ENCODE data around the gene LRRTM2.
A peak's percentile ranks its signal among the peaks of the same experiment; 100 is the strongest.

LRRTM2 gene

DNA sequence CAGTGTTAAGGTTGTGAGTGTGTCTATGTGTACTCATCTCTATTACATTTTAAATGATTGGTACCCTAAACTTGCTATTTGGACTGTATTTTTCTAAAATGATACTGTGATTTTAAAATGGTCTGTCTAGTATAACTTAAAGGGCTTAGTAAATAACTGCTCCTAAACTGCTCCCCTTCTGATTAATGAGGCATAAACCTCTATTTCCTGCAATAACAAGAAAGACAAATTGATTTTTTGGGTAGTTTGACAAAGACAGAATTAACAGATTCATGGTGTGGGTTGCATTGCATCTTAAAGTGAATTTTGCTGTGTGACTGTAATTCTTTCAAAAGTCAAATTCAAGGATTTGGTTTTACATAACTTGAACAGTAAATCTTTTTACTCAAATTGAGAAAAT, 8.1 kb upstream of the LRRTM2 start:
- DNase-seq (ENCODE audit: low read depth): no peak

DNA sequence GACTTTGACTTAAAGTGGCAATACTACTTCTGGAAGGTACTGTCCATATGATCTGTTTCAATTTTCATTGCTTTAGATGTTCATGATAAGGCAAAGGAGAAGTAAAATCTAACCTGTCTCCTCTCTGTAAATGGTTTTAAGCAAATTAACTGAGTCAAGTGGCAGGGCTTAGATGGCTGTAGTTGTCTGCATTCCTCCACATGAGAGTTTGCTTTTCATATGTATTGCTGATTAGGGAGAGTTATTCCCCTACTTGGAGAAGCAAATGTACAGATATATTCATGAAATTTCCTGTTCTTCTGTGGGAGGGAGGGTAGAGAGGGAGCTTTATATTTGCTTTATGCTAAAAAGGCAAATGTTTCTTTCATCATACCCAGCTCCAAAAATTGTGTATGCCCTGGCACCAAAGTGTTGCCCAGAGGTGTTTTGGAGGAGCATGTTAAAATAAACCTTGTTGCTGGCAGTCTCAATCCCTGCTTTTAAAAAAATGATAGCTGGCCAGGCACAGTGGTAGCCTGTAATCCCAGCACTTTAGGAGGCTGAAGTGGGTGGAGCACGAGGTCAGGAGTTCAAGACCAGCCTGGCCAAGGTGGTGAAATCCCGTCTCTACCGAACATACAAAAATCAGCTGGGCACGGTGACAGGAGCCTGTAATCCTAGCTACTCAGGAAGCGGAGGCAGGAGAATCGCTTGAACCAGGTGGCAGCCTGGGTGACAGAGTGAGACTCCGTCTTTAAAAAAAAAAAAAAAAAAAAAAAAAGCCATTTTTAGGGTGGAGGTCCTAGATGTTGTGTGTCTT, 3.5 kb upstream of the LRRTM2 start:
- no peak for DNase-seq (ENCODE audit: low read depth)

DNA sequence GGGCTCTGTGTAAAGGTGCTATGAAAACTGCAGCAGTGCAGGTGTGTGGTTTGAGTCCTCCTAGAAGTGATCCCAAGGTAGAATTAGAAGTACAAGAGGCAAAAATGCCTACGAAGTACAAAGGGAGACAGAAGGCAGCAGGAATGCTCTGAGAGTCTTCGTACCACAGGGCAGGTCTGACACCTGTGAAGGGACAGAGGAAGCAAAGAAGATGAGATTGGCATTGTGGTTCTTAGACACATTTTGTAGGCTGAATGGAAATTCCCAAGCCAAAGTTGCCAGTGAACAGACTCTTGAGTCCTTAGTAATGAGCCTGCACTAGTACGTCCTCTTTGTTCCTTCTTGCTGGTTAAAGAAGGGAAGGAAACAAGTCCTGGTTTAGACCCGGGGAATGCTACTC, 1.7 kb upstream of the LRRTM2 start:
- DNase-seq (ENCODE audit: low read depth): no peak

DNA sequence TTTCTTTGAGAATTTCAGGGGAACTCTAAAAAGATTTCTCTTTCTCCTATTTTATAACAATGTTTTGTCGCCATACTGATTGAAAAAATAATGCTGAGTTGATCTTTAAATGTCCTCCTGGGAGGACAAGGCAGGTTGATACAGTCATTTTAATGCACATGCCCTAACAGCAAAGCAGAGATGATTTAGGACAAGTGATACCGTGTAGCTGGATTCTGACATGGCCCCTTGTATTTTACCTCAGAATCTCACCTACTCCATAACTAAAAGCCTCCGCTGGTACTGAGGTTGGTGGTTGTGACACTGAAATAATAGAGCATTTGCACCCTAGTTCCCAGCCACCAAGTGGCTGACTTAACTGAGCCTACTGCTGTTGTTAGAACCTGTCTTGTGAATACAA, 811 bp upstream of the LRRTM2 start:
- no peak for DNase-seq (ENCODE audit: low read depth)

DNA sequence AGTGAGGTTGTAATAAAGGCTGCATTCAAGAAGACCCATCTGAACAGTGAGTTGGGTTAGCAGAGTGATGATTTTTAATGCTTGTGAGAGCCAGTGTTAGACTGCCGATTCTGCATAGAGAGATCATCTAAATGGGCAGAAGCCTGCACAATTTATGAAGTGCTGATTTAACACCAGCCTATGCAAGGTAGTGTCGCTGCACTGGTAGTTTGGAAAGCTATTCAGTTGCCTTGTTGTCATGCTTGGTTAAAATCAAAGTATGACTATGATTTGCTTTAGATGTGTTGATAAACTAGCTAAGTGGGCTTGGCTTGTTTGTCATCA, 379 bp upstream of the LRRTM2 start:
- DNase-seq (ENCODE audit: low read depth): no peak

DNA sequence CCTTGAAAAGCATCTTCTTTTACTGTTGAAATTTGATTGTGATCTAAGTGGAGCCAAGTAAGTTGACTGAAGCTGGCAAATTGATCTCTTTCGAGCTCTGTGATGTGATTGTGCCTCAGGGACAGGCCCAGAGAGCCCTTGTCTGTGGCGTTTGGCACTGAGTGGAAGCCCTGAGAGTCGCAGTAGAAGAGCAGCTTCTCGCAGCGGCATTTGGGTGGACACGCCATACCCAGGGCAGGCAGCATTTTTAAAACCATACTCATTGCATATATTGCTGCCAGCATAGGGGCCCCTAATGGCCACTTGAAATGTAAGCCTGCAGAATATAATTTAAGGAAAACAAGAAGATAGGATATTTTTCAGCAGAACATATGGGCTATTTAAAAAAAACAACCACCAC, 894 bp downstream of the LRRTM2 start:
- DNase-seq (ENCODE audit: low read depth): peak; percentile 37

DNA sequence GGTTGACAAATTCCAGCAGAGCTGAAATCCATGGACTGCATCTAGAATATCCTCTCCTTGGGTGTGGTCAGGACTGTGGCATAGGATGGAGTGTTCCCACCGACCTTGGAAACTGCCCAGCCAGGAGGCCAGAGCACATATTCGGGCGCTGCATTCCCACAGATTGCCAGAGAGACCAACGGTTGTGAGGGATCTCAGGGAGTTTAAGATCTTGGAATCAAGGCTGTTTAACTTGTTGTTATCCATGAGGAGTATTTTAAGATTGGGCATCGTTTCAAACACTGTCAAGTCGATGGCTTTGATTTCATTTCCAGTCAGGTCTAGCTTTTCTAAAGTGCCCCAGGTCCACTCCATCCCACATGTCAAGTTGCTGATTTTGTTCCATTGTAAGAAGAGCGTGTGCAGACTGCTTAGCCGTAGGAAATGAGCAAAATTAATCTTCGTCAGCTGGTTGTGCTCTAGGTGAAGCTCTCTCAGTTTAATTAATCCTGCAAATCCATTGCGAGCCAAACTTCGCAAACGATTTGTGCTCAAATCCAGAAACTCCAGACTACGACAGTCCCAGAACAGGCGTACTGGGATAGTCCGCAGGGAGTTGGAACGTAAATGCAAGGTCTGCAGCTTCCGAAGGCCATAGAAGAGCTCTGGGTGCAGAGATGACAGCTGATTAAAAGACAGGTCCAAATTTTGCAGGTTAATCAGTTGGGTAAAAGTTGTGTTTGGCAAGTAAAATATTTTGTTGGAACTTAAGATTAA, 1.5 kb downstream of the LRRTM2 start:
- DNase-seq (ENCODE audit: low read depth): no peak

DNA sequence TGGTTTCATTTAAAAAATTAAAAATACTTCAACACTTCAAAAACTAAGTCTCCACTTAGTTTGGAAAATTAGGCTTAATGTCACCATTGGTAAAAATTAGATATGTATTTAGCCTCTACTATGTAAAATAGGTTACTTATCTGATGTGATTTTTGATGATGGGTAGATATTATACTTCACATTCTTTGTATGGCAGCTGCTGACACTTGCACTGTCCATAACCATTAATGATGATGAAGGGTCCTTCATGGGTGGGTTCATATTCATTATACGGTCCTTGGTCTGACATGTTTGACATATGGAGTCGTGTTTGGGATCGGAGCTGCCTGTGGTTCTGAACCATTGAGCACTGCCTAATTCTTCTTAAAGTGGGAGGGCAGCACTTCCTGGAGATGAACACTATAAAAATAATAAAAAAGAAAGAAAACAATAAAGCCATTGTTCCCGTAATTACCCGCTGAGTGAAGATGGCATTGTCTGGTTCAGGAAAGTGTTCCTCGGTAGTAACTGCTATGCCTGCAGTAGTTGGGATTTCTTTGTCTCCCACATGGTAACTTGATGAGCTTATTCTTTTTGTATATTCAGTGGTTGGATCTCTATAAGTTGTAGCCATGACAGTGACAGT, 2.2 kb downstream of the LRRTM2 start:
- DNase-seq (ENCODE audit: low read depth): no peak

DNA sequence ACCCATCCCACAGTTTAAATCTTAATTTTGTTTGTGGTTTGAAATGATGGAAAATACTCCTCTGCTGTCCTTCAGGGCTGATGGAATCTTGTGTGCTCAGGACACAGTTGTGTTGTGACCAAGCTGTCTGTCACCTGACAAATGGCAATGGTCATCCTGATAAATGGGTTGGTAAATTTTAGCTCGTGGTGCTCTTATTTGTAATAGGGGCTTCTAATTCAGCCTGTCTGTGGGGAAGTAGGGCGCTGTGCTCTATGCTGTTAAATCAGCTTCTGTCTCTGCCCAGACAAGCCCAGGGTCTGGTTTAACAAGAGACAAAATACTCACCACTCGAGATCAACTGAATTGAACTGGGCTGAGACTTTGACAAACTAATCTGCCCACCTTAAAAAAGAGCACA, 4.5 kb downstream of the LRRTM2 start:
- DNase-seq (ENCODE audit: low read depth): no peak

DNA sequence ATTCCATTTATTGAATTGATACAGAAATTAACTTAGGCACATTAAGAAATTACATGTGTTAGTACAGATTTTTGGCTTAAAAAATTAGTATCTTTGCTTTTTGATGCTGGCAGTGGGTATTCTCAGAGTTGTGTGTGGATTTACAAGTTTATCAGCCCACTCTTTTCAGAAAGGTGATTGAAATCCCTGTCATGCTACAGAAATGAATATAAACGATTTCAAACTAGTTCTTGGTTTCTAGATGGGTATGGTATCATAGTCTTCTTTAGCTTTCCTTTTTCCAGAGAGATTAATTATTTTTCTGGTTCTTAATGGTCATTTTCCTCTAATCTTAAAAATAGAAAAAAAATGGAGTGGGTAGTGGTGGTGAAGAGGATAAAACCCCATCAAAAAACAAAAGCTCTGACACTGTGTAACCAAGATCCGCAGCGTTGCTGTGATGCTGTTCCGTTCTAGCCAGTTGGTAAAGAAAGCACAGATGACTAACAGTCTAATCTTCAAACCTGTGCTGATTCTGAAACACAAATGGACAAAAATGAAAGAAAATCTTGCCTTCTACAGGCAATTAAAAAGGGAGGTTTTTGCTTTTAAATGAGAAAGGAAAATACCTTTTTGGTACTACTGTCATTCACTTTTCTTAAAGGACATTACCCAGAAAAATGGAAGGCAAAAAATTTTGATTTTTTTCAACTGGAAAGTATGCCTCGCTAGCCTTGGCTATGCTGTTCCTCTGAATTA, 5.2 kb downstream of the LRRTM2 start:
- no peak for DNase-seq (ENCODE audit: low read depth)

DNA sequence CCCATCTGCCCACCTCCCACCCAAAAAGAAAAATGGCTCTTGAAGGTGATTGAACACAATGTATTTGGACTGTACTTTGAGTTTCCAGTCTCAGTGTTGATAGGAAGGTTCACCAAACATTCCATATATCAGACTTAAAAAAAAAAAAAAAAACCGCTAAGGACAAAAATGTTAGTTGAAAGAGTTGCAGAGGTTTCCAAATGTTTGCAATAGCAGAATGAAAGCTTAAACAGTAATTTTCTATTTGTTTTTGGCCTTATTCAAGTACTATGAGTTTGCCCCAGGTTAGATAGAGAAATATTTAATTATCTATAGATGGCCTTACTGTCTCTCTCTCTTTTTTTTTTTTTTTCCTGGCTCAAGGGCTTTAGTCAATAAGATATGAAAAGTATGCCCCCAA, 6.1 kb downstream of the LRRTM2 start:
- DNase-seq (ENCODE audit: low read depth): no peak

DNA sequence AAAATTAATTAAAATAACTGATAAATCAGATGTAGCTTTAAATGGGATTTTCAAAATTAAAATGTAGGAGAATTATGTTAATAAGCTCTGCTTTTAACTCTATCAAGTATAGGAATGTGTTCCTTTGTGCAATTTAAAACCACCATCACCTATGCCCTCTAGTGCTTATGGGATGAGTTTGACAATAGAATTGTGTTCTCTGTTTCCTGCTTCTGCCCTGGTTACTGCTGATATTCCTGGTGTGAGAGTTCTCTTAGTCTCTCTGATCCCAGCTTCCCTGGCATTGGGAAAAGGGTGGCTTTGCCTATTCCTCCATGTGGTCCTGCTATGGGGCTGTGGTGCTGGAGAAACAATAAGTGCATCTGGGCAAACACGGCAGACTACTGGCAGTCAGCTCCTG, 8.1 kb downstream of the LRRTM2 start:
- no peak for DNase-seq (ENCODE audit: low read depth)

DNA sequence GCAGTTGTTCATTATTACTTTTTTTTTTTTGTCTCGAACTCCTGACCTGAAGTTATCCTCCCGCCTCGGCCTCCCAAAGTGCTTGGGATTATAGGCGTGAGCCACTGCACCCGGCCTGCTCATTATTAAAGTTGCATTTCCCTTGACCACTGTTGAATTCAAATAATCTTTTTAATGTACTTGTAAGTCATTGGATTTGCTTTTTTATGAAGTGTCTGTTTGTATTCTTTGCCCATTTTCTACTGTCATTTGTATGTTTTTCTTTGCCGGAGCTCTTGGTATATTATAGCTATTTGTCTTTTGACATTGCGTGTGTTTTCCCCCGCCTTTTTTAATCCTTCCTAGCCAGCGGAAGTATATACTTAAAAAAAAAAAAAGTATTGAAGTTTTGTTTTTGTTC, 22.0 kb downstream of the LRRTM2 start:
- DNase-seq (ENCODE audit: low read depth): no peak

DNA sequence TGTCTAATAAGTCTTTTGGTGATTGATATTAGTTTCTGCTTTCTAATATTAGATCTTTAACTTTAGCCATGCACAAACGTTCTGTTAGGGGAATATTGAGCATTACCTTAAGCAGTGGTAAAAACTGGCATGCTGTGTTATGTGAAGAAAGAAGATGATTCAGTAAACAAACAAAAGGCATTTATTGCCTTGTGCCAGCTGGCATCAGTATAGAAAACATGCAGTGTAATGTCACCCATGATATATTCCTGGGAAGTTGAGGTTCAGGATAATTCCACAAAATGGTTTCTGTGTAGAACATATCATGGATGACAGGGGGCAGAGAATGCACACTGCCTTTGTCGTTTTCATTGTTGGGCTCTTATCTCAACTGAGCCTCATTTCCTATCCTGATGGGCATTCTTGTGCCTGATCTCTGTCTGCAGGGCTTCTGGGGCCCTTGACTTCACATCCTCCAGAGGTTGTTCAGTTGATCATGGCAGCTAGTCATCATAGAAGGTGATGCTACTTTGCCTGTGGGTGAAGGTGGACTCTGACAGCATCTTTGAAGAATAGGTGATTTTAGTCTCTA, 24.2 kb downstream of the LRRTM2 start:
- DNase-seq (ENCODE audit: low read depth): no peak

DNA sequence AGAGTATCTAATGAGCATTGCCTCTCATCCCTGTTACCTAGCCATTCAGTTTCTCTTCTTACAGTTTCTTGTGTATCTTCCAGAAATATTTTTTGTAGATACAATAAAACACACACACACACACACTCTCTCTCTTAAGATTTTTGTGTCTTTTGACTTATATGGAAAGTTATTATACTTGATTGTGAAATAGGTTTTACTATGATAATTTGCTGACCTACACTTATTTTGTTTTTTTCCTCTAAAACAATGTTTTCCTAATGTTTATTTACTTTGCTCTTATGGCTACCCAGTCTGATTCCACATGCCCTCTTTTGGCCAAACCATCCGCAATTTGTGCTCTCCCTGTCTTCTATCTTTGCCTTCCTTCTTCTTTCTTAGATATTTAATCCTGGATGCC, 25.3 kb downstream of the LRRTM2 start:
- no peak for DNase-seq (ENCODE audit: low read depth)

DNA sequence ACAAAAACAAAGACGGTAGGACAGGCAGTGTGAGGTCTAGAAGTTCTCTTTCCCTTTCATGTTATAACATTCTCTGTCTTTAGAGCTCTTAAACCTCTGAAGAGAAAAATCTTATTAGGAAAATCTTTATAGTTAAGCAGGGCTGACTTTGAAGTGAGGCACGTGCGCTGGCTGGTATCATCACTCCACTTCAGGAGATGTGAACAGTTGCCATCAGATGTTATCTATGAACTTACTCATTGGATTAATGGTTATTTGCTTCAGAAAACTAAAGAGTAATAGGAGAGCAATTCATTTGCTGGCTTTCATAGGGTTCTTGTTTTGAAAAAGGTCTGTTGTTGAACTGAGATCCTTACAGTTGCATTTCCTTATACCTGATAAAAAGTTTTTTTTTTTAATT, 25.7 kb downstream of the LRRTM2 start:
- DNase-seq (ENCODE audit: low read depth): peak; percentile 68

DNA sequence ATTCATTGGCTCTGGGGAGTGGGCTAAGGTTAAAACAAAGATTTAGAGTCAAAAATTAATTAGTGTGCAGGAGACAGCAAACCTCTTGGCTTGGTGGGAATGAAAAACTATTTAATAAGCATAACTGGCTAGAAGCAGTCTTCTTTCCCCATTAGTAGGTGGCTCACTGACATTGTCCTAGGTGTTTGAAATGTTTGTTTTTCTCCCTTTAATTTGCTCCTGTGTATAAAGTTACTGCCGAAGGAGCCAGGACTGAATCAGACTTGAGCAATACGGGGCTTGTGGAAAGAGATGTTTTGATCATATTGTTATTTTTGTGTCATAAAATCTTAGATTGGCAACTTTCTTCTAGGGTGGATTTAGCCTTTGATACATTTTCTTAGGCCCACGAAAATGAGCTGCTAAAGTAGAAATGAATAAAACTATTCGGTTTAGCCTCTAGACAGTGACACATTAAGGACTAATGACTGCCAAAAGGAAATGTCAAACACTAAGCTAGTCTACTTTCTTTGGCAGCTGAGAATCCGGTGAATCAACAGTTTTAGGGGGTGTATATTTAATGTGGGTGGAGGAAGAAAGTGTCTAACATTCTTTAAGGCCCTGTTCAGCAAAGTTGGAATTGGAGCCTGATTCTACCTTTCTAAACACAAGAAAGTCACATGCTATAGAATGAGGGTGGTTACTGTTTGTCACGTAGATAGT, 30.2 kb downstream of the LRRTM2 start:
- DNase-seq (ENCODE audit: low read depth): peak; percentile 89

DNA sequence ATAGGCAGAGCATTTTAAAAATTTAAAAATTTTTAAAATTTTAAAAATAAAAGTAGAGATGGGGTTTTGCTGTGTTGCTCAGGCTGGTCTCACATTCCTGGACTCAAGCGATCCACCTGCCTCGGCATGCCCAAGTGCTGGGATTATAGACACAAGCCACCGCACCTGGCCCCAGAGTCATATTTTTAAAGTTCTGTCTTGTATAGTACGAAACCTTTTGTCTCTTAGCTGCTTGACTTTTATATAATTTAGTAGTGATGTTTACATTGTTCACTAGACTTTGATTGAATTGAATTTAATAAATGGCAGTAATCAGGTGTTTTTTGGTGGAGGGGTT, 31.0 kb downstream of the LRRTM2 start:
- DNase-seq (ENCODE audit: low read depth): no peak

DNA sequence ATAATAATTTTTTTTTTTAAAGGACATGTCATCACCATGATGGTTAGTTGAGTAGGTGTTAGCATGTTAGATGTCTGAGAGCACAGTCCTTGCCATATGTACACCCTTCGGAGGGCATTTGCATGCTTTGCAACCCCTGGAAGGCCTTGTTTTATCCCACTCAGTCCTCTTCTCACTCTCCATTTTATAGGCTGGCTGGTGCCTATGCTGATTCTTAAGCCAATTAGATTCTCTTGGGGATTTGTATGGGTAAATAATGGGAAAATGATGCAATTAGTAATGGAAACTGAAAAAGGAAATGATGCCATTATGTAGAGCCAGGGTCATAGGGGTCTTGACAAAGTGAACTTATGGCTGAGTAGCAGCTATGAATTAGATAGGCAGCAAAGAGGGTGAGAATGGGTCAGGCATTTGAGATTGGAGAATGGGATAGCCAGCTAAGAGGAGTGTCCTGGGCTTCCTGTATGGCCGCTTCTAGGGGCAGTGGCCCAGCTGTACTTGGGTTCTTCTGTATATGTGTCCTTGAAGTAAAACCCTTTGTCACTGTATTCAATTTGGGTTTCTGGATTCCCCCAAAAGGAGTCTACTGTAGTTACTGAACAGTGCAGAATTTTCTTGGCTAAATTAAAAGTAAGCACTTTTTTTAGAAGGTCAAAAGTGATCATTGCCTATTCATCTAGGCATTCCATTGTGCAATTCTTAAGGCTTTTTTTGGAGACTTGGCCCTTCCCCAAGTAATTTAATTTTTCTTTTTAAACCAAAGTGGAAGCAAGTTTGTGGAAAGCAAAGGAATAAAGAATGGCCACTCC, 31.6 kb downstream of the LRRTM2 start:
- peak; percentile 25 for DNase-seq (ENCODE audit: low read depth)

DNA sequence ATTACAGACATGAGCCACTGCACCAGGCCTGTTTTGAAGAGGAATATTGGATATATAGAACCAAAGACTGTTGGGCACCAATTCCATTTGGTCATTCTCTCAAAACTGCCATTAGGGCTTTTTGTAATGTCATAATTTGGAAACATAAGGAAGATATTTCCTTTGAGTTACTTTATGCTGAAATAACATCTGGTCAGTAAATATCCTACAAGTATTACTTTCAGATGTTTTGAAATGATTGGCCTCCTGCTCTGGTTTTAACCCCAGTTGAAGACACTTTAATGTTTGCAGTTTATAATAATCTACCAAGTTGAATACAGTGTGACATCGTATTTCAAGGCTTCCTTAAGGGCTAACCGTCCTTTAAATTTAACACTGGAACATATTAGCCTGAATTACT, 33.6 kb downstream of the LRRTM2 start:
- DNase-seq (ENCODE audit: low read depth): no peak

DNA sequence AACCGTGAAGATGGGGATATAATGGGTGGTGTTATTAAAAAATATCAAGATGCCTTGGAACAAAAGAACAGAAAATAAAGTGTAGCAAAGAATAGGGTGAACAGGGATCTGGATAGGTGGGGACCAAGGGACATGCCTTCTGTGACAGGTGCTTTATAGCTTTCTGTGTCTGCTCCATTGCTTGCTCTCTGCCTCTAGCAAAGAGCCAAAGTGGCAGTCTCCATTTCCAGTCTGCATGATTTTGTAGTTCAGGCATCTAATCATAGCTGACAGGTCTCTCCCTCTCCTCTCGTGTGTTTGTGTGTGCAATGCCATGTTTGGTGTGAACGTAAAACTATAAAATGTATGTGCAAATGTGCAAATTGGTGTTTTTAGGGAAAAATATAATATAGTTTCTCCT, 35.0 kb downstream of the LRRTM2 start:
- no peak for DNase-seq (ENCODE audit: low read depth)

Measured in EH (cell line).